ENCODE measurements around the gene FOXC1. TPM values are rescaled to one million over a fixed set of nuclear protein-coding genes. Genes with fewer than 3 reads are reported as not detected.

Gene FOXC1
- total and polyA plus RNA-seq, 2 of the 13 experiments (the other 11 are each of a cell fraction or from before 2014, with no cell fraction given), result 0.44 to 0.55 TPM

GRCh38 chr6:1604158-1605003 lies 5.3 kb upstream of the FOXC1 start (continued):
- TF ChIP-seq E2F5 (CRISPR knock-in tag; conservative IDR thresholded peaks at IDR 0.05), result no peak
- TF ChIP-seq ZNF747 (CRISPR knock-in tag; IDR thresholded peaks at IDR 0.05; ENCODE audit: borderline replicate concordance), result no peak
- no peak for TF ChIP-seq RERE (CRISPR knock-in tag; IDR thresholded peaks at IDR 0.05; ENCODE audit: low read depth)
- TF ChIP-seq HMGXB4 (CRISPR knock-in tag; IDR thresholded peaks at IDR 0.05; ENCODE audit: borderline replicate concordance in 1 of 2, low read depth in 1 of 2), result peak; percentile 84 to 96; a peak in 3 of 4 replicates
- TF ChIP-seq SRSF9 (IDR thresholded peaks at IDR 0.05; ENCODE audit: borderline replicate concordance, insufficient read depth, low read depth, low read length, poor library complexity, severe bottlenecking), result no peak
- no peak for TF ChIP-seq BRD4 (CRISPR knock-in tag; IDR thresholded peaks at IDR 0.05)
- TF ChIP-seq FLYWCH1 (CRISPR knock-in tag; IDR thresholded peaks at IDR 0.05), result no peak
- no peak for TF ChIP-seq ZNF234 (CRISPR knock-in tag; conservative IDR thresholded peaks at IDR 0.05)
- TF ChIP-seq ZNF547 (CRISPR knock-in tag; IDR thresholded peaks at IDR 0.05), result peak; percentile 80
- peak; percentile 25; the same call in 1 of the 2 replicates for TF ChIP-seq ERF (CRISPR knock-in tag; IDR thresholded peaks at IDR 0.05)
- TF ChIP-seq TRIM24 (CRISPR knock-in tag; IDR thresholded peaks at IDR 0.05), result no peak
- 0 out of 2 replicates have a peak, but pooled peaks have one; percentile 27 for TF ChIP-seq MXD4 (CRISPR knock-in tag; IDR thresholded peaks at IDR 0.05)
- no peak for TF ChIP-seq ZBTB26 (CRISPR knock-in tag; IDR thresholded peaks at IDR 0.05; ENCODE audit: borderline replicate concordance)
- TF ChIP-seq ZSCAN9 (CRISPR knock-in tag; IDR thresholded peaks at IDR 0.05; ENCODE audit: borderline replicate concordance), result peak; percentile 22
- peak; percentile 55 for TF ChIP-seq ZGPAT (CRISPR knock-in tag; IDR thresholded peaks at IDR 0.05)
- 0 out of 2 replicates have a peak, but pooled peaks have one; percentile 26 for TF ChIP-seq ZNF44 (CRISPR knock-in tag; IDR thresholded peaks at IDR 0.05)
- no peak for TF ChIP-seq ZMYM3 (CRISPR knock-in tag; IDR thresholded peaks at IDR 0.05)

All from HepG2 (cell line).